COLO668 (cell line): ENCODE data around the gene ATN1.

Experiments
- DNase-seq: peaks from one replicate; lab custom pipeline; 2025; ENCODE audit not compliant: unreplicated experiment; lab: John Stamatoyannopoulos, UW

Gene ATN1

GRCh38 chr12:6957741-6958608, 30.2 kb downstream of the ATN1 start:
- no peak for DNase-seq

GRCh38 chr12:6958609-6959057, 30.9 kb downstream of the ATN1 start:
- no peak for DNase-seq

- DNase-seq: no peak
Measured at GRCh38 chr12:6959058-6959804, 31.5 kb downstream of the ATN1 start.

- no peak for DNase-seq
Measured at GRCh38 chr12:6959805-6960592, 32.2 kb downstream of the ATN1 start.

- no peak for DNase-seq
Measured at GRCh38 chr12:6960593-6961277, 33.0 kb downstream of the ATN1 start.

GRCh38 chr12:6961278-6961694, 33.5 kb downstream of the ATN1 start:
- DNase-seq: peak; percentile 64

GRCh38 chr12:6961695-6962284, 34.0 kb downstream of the ATN1 start:
- peak; percentile 85 for DNase-seq

GRCh38 chr12:6962285-6963015, 34.7 kb downstream of the ATN1 start:
- peak; percentile 85 for DNase-seq

GRCh38 chr12:6963016-6963731, 35.4 kb downstream of the ATN1 start:
- DNase-seq: peak; percentile 92

GRCh38 chr12:6963791-6964413, 36.1 kb downstream of the ATN1 start:
- DNase-seq: peak; percentile 51

GRCh38 chr12:6964605-6965025, 36.9 kb downstream of the ATN1 start:
- DNase-seq: no peak

- peak; percentile 81 for DNase-seq
Measured at GRCh38 chr12:6965026-6965661, 37.4 kb downstream of the ATN1 start.

DNA sequence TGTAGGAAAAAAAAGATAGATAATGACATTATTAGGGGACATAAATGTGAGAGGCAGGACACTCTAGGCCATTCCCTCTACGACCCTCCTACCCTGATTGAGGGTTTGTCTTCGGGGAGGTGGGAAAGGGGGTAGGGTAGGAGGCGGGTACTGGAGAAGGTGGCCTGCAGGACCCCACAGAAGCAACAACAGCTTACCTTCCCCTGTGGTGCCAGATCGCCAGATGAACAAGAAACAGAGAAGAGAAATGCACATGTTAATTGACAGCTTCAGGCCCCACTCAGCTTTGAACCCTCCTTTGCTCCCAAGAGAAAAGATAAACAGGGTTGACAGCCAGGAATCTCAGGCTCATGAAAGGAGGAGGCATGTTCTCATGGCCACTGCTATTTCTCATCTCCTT, 38.0 kb downstream of the ATN1 start:
- DNase-seq: no peak

DNA sequence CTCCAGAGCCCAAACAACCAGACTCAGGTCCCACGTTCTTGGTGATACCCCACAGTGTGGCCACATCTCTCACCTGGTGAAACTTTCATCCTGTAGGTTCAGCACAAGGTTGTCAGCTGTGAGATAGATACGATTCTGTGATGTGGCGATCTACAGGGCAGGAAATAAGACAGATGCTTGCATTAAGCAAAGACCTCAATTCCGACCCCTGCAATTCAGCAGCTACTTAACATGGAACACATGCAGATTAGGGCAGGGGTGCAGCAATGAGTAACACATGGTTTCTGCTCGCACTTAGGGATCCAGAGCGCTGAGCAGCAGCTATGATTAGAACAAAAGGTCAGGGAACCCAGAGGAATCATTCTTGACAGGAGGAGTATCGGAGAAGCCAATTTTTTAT, 38.6 kb downstream of the ATN1 start:
- DNase-seq: no peak

- no peak for DNase-seq
Measured at GRCh38 chr12:6967651-6968100, 39.9 kb downstream of the ATN1 start.

GRCh38 chr12:6968426-6968825, 40.7 kb downstream of the ATN1 start:
- no peak for DNase-seq

GRCh38 chr12:6970096-6970527, 42.4 kb downstream of the ATN1 start:
- no peak for DNase-seq

GRCh38 chr12:6974180-6974579, 46.4 kb downstream of the ATN1 start:
- DNase-seq: no peak
